ENCODE results near the gene HCN2. TPM values are rescaled to one million over a fixed set of nuclear protein-coding genes. Genes with fewer than 3 reads are reported as not detected.
"Not testable (repeated sequence)": the region's sequence is repeated elsewhere in the genome, so short reads cannot be mapped to it uniquely, and the experiment has no call there.

Gene HCN2
- total RNA-seq, 2 donors from 2014 or later, result 0.58 to 0.98 TPM

DNA sequence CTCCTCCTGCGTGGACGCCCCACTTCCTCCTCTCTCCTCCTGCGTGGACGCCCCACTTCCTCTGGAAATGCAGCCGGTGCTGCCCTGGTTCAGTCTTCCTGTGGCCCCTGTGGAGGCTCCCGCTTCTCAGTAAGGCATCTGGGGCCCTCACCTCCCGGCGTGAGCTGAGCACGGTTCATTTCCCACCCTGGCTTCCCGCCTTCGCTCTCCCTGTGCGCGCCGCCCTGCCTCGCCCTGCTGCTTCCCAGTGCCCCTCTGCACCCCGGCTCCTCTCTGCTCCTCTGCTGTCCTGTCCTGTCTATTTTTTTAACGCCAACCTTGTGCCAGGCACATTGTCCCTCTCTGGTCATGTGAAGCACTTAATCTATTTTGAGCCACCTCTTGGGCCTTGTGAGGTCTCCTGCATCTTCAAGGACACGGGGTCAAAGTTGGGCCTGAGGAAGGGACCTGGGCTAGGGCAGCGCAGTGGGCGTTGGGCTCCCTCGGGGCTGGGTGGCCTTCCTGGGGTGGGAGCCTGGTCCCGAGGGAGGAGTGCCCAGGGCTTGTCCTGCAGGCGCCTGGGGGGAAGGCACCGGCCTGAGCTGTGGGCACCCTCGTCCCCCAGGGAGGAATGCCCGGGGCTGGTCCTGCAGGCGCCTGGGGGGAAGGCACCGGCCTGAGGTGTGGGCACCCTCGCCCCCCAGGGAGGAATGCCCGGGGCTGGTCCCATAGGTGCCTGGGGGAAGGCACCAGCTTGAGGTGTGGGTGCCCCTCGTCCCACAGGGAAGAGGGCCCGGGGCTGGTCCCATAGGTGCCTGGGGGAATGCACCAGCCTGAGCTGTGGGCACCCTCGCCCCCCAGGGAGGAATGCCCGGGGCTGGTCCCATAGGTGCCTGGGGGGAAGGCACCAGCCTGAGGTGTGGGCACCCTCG lies 13.0 kb downstream of the HCN2 start:
- Mint-ChIP-seq H3K9me3 (no peaks in the 10 kb centered on the region), H3K27ac (no peak overlapping the region), H3K4me1 (peaks cover 4% of the 10 kb centered on the region), H3K4me3 (no peak overlapping the region), H3K36me3 (ENCODE audit: low read depth) (no peaks in the 10 kb centered on the region), H3K27me3 (no peaks in the 10 kb centered on the region)
- ATAC-seq (replicated peaks), result no peak

DNA sequence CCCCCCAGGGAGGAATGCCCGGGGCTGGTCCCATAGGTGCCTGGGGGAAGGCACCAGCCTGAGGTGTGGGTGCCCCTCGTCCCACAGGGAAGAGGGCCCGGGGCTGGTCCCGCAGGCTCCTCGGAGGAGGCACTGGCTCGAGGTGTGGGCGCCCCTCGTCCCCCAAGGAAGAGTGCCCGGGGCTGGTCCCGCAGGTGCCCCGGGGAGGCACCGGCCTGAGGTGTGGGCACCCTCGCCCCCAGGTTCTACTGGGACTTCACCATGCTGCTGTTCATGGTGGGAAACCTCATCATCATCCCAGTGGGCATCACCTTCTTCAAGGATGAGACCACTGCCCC lies 13.6 kb downstream of the HCN2 start:
- H3K4me1 Mint-ChIP-seq; H3K9me3 Mint-ChIP-seq; H3K4me3 Mint-ChIP-seq; H3K27ac Mint-ChIP-seq; ATAC-seq (replicated peaks); H3K27me3 Mint-ChIP-seq; H3K36me3 Mint-ChIP-seq (ENCODE audit: low read depth): not testable (repeated sequence)

DNA sequence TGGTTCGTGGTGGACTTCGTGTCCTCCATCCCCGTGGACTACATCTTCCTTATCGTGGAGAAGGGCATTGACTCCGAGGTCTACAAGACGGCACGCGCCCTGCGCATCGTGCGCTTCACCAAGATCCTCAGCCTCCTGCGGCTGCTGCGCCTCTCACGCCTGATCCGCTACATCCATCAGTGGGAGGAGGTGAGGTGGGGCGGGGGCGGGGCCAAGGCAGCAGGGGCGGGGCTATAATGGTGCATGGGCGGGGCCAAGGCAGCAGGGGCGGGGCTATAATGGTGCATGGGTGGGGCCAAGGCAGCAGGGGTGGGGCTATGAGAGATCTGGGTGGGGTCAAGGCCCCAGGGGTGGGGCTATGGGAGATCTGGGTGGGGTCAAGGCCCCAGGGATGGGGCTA lies 14.1 kb downstream of the HCN2 start:
- H3K9me3 Mint-ChIP-seq; H3K4me1 Mint-ChIP-seq; H3K27ac Mint-ChIP-seq; H3K36me3 Mint-ChIP-seq (ENCODE audit: low read depth); H3K4me3 Mint-ChIP-seq; H3K27me3 Mint-ChIP-seq: not testable (repeated sequence)
- ATAC-seq (replicated peaks), result peak; percentile 40

- Mint-ChIP-seq H3K27ac (no peak overlapping the region), H3K9me3 (no peaks in the 10 kb centered on the region), H3K27me3 (no peaks in the 10 kb centered on the region), H3K4me1 (peaks cover 4% of the 10 kb centered on the region), H3K36me3 (ENCODE audit: low read depth) (no peaks in the 10 kb centered on the region), H3K4me3 (no peak overlapping the region)
- peak; percentile 68 for ATAC-seq (replicated peaks)
Measured at GRCh38 chr19:604355-604754, 14.7 kb downstream of the HCN2 start.

- not testable (repeated sequence) for H3K27ac Mint-ChIP-seq; H3K4me1 Mint-ChIP-seq; ATAC-seq (replicated peaks); H3K27me3 Mint-ChIP-seq; H3K36me3 Mint-ChIP-seq (ENCODE audit: low read depth); H3K9me3 Mint-ChIP-seq; H3K4me3 Mint-ChIP-seq
Measured at GRCh38 chr19:605061-605971, 15.6 kb downstream of the HCN2 start.

GRCh38 chr19:607301-608154 lies 17.8 kb downstream of the HCN2 start:
- ATAC-seq (replicated peaks), result no peak
- no peak overlapping the region for H3K27ac Mint-ChIP-seq
- H3K9me3 Mint-ChIP-seq, result no peaks in the 10 kb centered on the region
- H3K4me3 Mint-ChIP-seq, result no peak overlapping the region
- H3K4me1 Mint-ChIP-seq, result peaks cover 7% of the 10 kb centered on the region
- H3K36me3 Mint-ChIP-seq (ENCODE audit: low read depth), result no peaks in the 10 kb centered on the region
- no peaks in the 10 kb centered on the region for H3K27me3 Mint-ChIP-seq

DNA sequence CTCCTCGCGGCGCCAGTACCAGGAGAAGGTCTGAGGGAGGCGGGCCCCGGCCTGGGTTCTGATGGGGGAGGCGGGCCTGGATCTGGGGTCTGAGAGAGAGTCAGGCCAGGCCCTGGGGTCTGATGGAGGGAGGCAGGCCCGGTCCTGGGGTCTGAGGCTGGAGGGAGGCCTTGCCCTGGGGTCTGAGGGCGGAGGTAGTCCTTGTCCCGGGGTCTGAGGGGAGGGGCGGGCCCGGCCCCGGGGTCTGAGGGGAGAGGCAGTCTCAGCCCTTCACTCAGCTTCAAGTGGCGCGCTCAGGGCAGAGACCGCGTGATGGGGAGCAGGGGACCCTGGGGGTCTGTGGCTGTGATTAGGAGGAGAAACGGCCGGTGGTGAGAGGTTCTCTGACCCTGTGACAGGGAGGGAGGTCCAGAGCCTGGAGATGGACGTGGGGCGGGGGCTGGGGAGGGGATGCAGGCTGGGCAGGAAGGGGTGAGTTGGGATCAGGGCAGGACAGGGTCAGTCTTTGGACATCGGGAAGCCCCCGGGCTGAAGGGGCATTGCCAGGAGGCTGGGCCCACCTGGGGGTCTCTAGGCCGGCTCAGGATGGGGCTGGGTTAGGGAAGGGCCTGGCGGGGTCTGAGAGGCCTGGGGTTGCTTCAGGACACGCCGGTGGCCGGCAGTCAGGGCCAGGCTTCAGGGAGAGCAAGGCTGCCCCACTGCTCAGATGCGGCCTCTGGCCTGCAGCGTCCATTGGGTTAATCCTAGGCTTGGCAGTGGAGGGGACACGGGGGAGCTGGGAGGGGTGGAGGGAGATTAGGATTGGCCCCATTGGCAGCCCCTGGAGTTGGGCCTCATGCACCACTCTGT lies 18.7 kb downstream of the HCN2 start:
- H3K9me3 Mint-ChIP-seq, result no peaks in the 10 kb centered on the region
- H3K27ac Mint-ChIP-seq, result no peak overlapping the region
- no peaks in the 10 kb centered on the region for H3K27me3 Mint-ChIP-seq
- no peak for ATAC-seq (replicated peaks)
- peaks cover 5% of the 10 kb centered on the region for H3K4me1 Mint-ChIP-seq
- no peak overlapping the region for H3K4me3 Mint-ChIP-seq
- H3K36me3 Mint-ChIP-seq (ENCODE audit: low read depth), result peaks cover 5% of the 10 kb centered on the region

GRCh38 chr19:609004-609346 lies 19.3 kb downstream of the HCN2 start:
- Mint-ChIP-seq H3K36me3 (ENCODE audit: low read depth) (peaks cover 5% of the 10 kb centered on the region), H3K27ac (no peak overlapping the region), H3K4me1 (peaks cover 5% of the 10 kb centered on the region), H3K27me3 (no peaks in the 10 kb centered on the region), H3K9me3 (no peaks in the 10 kb centered on the region), H3K4me3 (no peak overlapping the region)
- ATAC-seq (replicated peaks), result no peak

GRCh38 chr19:610071-610800 lies 20.6 kb downstream of the HCN2 start:
- peak; percentile 1 for ATAC-seq (replicated peaks)
- peaks cover 10% of the 10 kb centered on the region for H3K36me3 Mint-ChIP-seq (ENCODE audit: low read depth)
- peak overlapping the region; percentile 79 for H3K4me3 Mint-ChIP-seq
- no peaks in the 10 kb centered on the region for H3K27me3 Mint-ChIP-seq
- H3K9me3 Mint-ChIP-seq, result no peaks in the 10 kb centered on the region
- peak overlapping the region; percentile 88 for H3K27ac Mint-ChIP-seq
- H3K4me1 Mint-ChIP-seq, result peaks cover 5% of the 10 kb centered on the region

GRCh38 chr19:610801-611480 lies 21.3 kb downstream of the HCN2 start:
- peak overlapping the region; percentile 79 for H3K4me3 Mint-ChIP-seq
- peak overlapping the region; percentile 88 for H3K27ac Mint-ChIP-seq
- no peaks in the 10 kb centered on the region for H3K27me3 Mint-ChIP-seq
- H3K9me3 Mint-ChIP-seq, result no peaks in the 10 kb centered on the region
- peaks cover 15% of the 10 kb centered on the region for H3K36me3 Mint-ChIP-seq (ENCODE audit: low read depth)
- peaks cover 5% of the 10 kb centered on the region for H3K4me1 Mint-ChIP-seq
- ATAC-seq (replicated peaks), result peak; percentile 15

GRCh38 chr19:611481-611868 lies 21.8 kb downstream of the HCN2 start:
- Mint-ChIP-seq H3K4me1 (peaks cover 5% of the 10 kb centered on the region), H3K36me3 (ENCODE audit: low read depth) (peaks cover 15% of the 10 kb centered on the region), H3K27me3 (no peaks in the 10 kb centered on the region), H3K9me3 (no peaks in the 10 kb centered on the region), H3K27ac (peak overlapping the region; percentile 88), H3K4me3 (peak overlapping the region; percentile 79)
- ATAC-seq (replicated peaks), result peak; percentile 91

- Mint-ChIP-seq H3K36me3 (ENCODE audit: low read depth) (peaks cover 22% of the 10 kb centered on the region), H3K27me3 (no peaks in the 10 kb centered on the region), H3K4me1 (peaks cover 5% of the 10 kb centered on the region), H3K4me3 (no peak overlapping the region), H3K27ac (no peak overlapping the region), H3K9me3 (no peaks in the 10 kb centered on the region)
- no peak for ATAC-seq (replicated peaks)
Measured at GRCh38 chr19:612941-613340, 23.3 kb downstream of the HCN2 start.

All from activated T-helper 17 cell treated with anti-CD3 and anti-CD28 coated beads, Interleukin-2, amount 50 U/mL, for 72 hours (primary cell).